Measurements from ENCODE around the gene INHBB.

INHBB gene

DNA sequence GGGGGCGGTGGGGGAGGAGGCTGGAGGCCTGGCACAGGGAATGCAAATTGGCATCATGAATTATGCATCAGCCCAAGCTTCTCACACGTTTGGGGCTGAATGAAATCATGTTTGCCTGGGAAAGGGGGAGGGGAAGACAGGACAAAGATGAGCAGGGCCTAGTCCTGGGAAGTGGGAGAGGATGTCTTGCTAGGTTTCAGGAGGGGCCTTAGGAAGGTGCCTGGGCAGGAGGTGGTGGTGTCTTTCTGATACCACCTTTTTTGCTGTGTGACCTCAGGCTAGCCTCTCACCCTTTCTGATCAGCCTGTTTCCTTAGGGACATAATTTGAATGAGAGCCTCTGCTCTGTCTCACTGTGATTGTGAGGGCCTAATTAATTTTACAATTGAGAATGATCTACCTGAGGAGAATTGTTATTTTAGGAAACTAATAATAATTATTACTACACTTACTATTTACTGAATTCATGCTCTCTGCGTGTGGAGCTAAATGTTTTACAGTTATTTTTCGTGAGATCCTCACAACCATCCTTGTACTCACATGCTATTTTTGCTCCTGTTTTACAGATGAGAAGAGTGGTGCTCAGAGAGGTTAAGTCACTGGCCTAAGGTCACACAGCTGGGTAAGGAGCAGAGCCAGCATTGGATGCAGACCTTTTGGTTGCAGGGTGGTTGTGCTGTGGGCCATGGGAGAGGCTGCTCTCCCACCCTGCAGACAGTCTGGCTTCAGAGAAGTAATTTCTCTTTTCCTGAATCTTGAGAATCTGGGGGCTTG, 39.6 kb downstream of the INHBB start:
- Histone ChIP-seq H3F3A (ENCODE audit: insufficient read depth) (no peaks in the 10 kb centered on the region), H3K9me2 (replicated peaks; ENCODE audit: insufficient read depth, low read length) (no peaks in the 10 kb centered on the region), H3K36me3 (ENCODE audit: low read length) (no peaks in the 10 kb centered on the region), H3K9me3 (ENCODE audit: insufficient read depth, low read length) (no peaks in the 10 kb centered on the region), H3K9ac (ENCODE audit: low read length) (no peak overlapping the region), H2AFZ (ENCODE audit: low read depth, low read length, severe bottlenecking) (no peak overlapping the region), H3K4me3 (ENCODE audit: insufficient read depth, low read length, poor library complexity, severe bottlenecking) (no peak overlapping the region), H3K27ac (ENCODE audit: low read depth, low read length) (no peak overlapping the region), H4K20me1 (ENCODE audit: low read depth, low read length) (no peaks in the 10 kb centered on the region), H3K27me3 (ENCODE audit: low read length) (no peaks in the 10 kb centered on the region), H3K4me2 (ENCODE audit: low read depth, low read length, poor library complexity, severe bottlenecking) (no peak overlapping the region), H3K79me2 (ENCODE audit: insufficient read depth, low read length) (no peaks in the 10 kb centered on the region)
- TF ChIP-seq, protein P1, sequence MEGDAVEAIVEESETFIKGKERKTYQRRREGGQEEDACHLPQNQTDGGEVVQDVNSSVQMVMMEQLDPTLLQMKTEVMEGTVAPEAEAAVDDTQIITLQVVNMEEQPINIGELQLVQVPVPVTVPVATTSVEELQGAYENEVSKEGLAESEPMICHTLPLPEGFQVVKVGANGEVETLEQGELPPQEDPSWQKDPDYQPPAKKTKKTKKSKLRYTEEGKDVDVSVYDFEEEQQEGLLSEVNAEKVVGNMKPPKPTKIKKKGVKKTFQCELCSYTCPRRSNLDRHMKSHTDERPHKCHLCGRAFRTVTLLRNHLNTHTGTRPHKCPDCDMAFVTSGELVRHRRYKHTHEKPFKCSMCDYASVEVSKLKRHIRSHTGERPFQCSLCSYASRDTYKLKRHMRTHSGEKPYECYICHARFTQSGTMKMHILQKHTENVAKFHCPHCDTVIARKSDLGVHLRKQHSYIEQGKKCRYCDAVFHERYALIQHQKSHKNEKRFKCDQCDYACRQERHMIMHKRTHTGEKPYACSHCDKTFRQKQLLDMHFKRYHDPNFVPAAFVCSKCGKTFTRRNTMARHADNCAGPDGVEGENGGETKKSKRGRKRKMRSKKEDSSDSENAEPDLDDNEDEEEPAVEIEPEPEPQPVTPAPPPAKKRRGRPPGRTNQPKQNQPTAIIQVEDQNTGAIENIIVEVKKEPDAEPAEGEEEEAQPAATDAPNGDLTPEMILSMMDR (IDR thresholded peaks at IDR 0.05; ENCODE audit: insufficient read depth, low read length, poor library complexity, severe bottlenecking) = no peak
- TF ChIP-seq EZH2phosphoT487 (conservative IDR thresholded peaks at IDR 0.05; ENCODE audit: low read length) = no peak

DNA sequence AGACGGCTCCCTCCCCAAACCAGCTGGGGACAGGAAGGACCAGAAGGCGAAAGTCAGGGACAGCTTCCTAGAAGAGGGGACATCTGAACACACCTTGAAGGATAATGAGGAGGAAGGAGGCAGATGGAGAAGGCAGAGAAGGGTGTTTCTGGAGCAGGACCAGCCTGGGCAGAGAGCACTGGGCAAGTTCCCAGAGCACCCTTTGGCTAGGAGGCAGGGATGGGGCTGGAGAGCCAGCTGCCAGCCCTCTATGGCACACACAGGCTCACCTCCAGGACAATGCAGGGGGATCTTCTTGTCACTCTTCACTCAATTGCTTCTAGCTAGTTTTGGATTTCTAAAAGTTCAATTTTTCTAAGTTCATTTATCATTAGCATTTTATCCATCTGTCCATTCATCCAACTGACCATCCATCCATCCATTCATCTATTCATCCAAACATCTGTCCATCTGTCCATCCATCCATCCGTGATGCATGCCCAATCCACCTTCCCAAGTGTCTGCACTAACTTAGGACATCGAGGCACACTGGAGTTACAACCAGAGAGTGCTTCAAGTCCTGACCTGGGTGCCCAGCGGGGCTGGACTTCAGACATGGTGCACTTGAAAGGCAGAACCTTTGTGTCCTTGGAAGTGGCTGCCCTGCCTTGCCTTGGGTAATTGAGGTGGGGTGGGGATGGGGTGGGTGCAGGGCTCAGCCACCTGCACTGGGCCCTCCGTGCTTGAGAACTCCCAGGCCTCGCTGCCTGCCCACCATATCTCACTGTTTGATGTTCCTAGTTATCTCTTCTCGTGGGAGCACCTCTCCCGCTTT, 42.5 kb downstream of the INHBB start:
- no peak overlapping the region for H3K9ac ChIP-seq (ENCODE audit: low read length)
- H3K4me2 ChIP-seq (ENCODE audit: low read depth, low read length, poor library complexity, severe bottlenecking) = no peak overlapping the region
- TF ChIP-seq, protein P1 (IDR thresholded peaks at IDR 0.05; ENCODE audit: insufficient read depth, low read length, poor library complexity, severe bottlenecking) = no peak
- no peak for TF ChIP-seq EZH2phosphoT487 (conservative IDR thresholded peaks at IDR 0.05; ENCODE audit: low read length)
- H3K27ac ChIP-seq (ENCODE audit: low read depth, low read length) = no peak overlapping the region
- no peaks in the 10 kb centered on the region for H3K9me3 ChIP-seq (ENCODE audit: insufficient read depth, low read length)
- no peaks in the 10 kb centered on the region for H3F3A ChIP-seq (ENCODE audit: insufficient read depth)
- no peaks in the 10 kb centered on the region for H4K20me1 ChIP-seq (ENCODE audit: low read depth, low read length)
- no peaks in the 10 kb centered on the region for H3K27me3 ChIP-seq (ENCODE audit: low read length)
- no peaks in the 10 kb centered on the region for H3K79me2 ChIP-seq (ENCODE audit: insufficient read depth, low read length)
- no peaks in the 10 kb centered on the region for H3K9me2 ChIP-seq (replicated peaks; ENCODE audit: insufficient read depth, low read length)
- no peak overlapping the region for H2AFZ ChIP-seq (ENCODE audit: low read depth, low read length, severe bottlenecking)
- H3K36me3 ChIP-seq (ENCODE audit: low read length) = no peaks in the 10 kb centered on the region
- no peak overlapping the region for H3K4me3 ChIP-seq (ENCODE audit: insufficient read depth, low read length, poor library complexity, severe bottlenecking)

DNA sequence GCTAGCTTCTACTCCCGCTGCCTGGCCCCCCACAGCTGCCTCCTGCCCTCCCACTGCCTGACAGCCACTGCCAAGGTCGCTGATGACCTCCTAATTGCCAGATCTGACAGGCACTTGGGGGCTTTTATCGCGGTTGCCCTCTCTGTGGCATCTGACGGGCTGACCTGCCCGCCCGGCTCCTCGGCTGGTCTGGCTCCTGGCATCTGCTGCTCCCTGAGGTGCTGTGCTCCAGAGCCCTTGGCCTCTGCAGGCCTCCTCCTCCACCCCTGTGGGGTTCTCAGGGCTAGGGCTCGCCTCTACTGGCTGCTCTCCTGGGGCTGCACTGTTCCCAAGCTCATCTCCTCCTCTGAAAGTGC, 43.1 kb downstream of the INHBB start:
- Histone ChIP-seq H3K27ac (ENCODE audit: low read depth, low read length) (no peak overlapping the region), H3K9me2 (replicated peaks; ENCODE audit: insufficient read depth, low read length) (no peaks in the 10 kb centered on the region), H3K79me2 (ENCODE audit: insufficient read depth, low read length) (no peaks in the 10 kb centered on the region), H3K36me3 (ENCODE audit: low read length) (no peaks in the 10 kb centered on the region), H3K27me3 (ENCODE audit: low read length) (no peaks in the 10 kb centered on the region), H3K9ac (ENCODE audit: low read length) (no peak overlapping the region), H2AFZ (ENCODE audit: low read depth, low read length, severe bottlenecking) (no peak overlapping the region), H3F3A (ENCODE audit: insufficient read depth) (no peaks in the 10 kb centered on the region), H3K9me3 (ENCODE audit: insufficient read depth, low read length) (no peaks in the 10 kb centered on the region), H3K4me2 (ENCODE audit: low read depth, low read length, poor library complexity, severe bottlenecking) (no peak overlapping the region), H3K4me3 (ENCODE audit: insufficient read depth, low read length, poor library complexity, severe bottlenecking) (no peak overlapping the region), H4K20me1 (ENCODE audit: low read depth, low read length) (no peaks in the 10 kb centered on the region)
- TF ChIP-seq, protein P1 (IDR thresholded peaks at IDR 0.05; ENCODE audit: insufficient read depth, low read length, poor library complexity, severe bottlenecking) = no peak
- TF ChIP-seq EZH2phosphoT487 (conservative IDR thresholded peaks at IDR 0.05; ENCODE audit: low read length) = no peak

Measured in SU-DHL-6 (cell line).